ENCODE data around the gene PPP1R13B. TPM values are rescaled to one million over a fixed set of nuclear protein-coding genes. Genes with fewer than 3 reads are reported as not detected.

The PPP1R13B gene
- total RNA-seq, 1 experiment from 2014 or later: 10.3 TPM

- H3K4me3 Mint-ChIP-seq: no peak overlapping the region
- H3K27me3 Mint-ChIP-seq (ENCODE audit: low read depth): no peaks in the 10 kb centered on the region
- DNase-seq (ENCODE audit: low spot score): no peak
- no peak for ATAC-seq
- no peaks in the 10 kb centered on the region for H3K4me1 Mint-ChIP-seq
- H3K27ac Mint-ChIP-seq: no peak overlapping the region
- TF ChIP-seq ZNF396 (CRISPR knock-in tag; IDR thresholded peaks at IDR 0.05; ENCODE audit: borderline replicate concordance) (no peak), ATF1 (CRISPR knock-in tag; IDR thresholded peaks at IDR 0.05) (no peak), PREB (CRISPR knock-in tag; IDR thresholded peaks at IDR 0.05; ENCODE audit: borderline replicate concordance) (no peak), MYBL2 (CRISPR knock-in tag; IDR thresholded peaks at IDR 0.05) (no peak), ZNF317 (CRISPR knock-in tag; IDR thresholded peaks at IDR 0.05; ENCODE audit: borderline replicate concordance, low read depth) (no peak), OVOL2 (CRISPR knock-in tag; IDR thresholded peaks at IDR 0.05; ENCODE audit: borderline replicate concordance) (no peak), JAZF1 (CRISPR knock-in tag; IDR thresholded peaks at IDR 0.05) (no peak), ZNF121 (CRISPR knock-in tag; IDR thresholded peaks at IDR 0.05) (no peak), ZNF232 (CRISPR knock-in tag; IDR thresholded peaks at IDR 0.05) (no peak)
- TF ChIP-seq, protein P1, sequence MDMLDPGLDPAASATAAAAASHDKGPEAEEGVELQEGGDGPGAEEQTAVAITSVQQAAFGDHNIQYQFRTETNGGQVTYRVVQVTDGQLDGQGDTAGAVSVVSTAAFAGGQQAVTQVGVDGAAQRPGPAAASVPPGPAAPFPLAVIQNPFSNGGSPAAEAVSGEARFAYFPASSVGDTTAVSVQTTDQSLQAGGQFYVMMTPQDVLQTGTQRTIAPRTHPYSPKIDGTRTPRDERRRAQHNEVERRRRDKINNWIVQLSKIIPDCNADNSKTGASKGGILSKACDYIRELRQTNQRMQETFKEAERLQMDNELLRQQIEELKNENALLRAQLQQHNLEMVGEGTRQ (CRISPR knock-in tag; IDR thresholded peaks at IDR 0.05): no peak
- peaks cover 12% of the 10 kb centered on the region for H3K36me3 Mint-ChIP-seq
- POLR2A ChIA-PET: no interaction called here
- H3K9me3 Mint-ChIP-seq: no peaks in the 10 kb centered on the region
- CTCF ChIA-PET: interaction anchor here (0.9 kb wide), 1 partner anchor 83 kb away, joined by 3 read pairs; no protein-coding TSS in a partner anchor
Observed at GRCh38 chr14:103726474-103726873, 120.9 kb downstream of the PPP1R13B start.

GRCh38 chr14:103725739-103726395 lies 121.5 kb downstream of the PPP1R13B start:
- no peak overlapping the region for H3K27ac Mint-ChIP-seq
- no peaks in the 10 kb centered on the region for H3K27me3 Mint-ChIP-seq (ENCODE audit: low read depth)
- ChIA-PET CTCF (no interaction called here), POLR2A (no interaction called here)
- no peaks in the 10 kb centered on the region for H3K9me3 Mint-ChIP-seq
- no peak for ATAC-seq
- no peak for DNase-seq (ENCODE audit: low spot score)
- H3K36me3 Mint-ChIP-seq: peaks cover 12% of the 10 kb centered on the region
- no peaks in the 10 kb centered on the region; the same call in 1 of the 2 replicates for H3K4me1 Mint-ChIP-seq
- TF ChIP-seq, protein P2, sequence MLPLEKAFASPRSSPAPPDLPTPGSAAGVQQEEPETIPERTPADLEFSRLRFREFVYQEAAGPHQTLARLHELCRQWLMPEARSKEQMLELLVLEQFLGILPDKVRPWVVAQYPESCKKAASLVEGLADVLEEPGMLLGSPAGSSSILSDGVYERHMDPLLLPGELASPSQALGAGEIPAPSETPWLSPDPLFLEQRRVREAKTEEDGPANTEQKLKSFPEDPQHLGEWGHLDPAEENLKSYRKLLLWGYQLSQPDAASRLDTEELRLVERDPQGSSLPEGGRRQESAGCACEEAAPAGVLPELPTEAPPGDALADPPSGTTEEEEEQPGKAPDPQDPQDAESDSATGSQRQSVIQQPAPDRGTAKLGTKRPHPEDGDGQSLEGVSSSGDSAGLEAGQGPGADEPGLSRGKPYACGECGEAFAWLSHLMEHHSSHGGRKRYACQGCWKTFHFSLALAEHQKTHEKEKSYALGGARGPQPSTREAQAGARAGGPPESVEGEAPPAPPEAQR (CRISPR knock-in tag; IDR thresholded peaks at IDR 0.05): no peak
- no peak for TF ChIP-seq SMAD4 (CRISPR knock-in tag; IDR thresholded peaks at IDR 0.05)
- H3K4me3 Mint-ChIP-seq: no peak overlapping the region

DNA sequence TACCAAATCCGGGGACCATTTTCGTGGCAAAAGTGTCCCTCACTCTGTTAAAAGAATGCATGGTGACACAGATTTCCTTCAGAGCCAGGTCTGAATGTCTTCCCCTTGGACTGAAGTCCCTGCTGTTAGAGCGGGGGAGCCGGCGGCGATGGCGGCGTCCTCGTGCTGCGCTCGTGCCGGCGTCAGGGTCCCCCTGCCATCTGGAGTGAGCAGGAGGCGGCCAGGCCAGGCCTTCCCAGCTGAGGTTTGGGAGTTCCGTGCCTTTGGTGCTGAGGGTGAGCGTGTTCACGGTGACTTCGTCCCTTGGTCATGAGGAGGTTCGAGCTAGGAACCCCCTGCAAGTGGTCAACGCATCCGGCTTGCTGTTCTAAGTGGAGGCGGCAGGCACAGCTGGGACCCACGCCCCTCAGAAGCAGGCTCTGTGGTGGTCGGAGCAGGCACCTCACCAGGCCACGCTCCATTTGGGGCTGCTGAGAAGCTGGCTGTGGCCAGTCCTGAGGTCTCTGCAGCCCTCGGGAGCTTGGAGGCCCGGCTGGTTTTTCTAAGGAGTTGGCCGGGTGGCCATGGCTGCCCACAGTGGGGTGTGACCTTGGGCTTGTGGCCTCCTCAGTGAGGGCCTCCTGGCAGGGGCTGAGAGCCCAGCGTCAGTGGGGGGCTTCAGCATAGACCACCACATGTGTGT lies 122.2 kb downstream of the PPP1R13B start:
- Mint-ChIP-seq H3K36me3 (peaks cover 12% of the 10 kb centered on the region), H3K27ac (no peak overlapping the region), H3K4me3 (no peak overlapping the region), H3K9me3 (no peaks in the 10 kb centered on the region), H3K4me1 (no peaks in the 10 kb centered on the region; the same call in 1 of the 2 replicates), H3K27me3 (ENCODE audit: low read depth) (no peaks in the 10 kb centered on the region)
- no peak for DNase-seq (ENCODE audit: low spot score)
- ChIA-PET POLR2A (no interaction called here), CTCF (no interaction called here)
- TF ChIP-seq, protein P3, sequence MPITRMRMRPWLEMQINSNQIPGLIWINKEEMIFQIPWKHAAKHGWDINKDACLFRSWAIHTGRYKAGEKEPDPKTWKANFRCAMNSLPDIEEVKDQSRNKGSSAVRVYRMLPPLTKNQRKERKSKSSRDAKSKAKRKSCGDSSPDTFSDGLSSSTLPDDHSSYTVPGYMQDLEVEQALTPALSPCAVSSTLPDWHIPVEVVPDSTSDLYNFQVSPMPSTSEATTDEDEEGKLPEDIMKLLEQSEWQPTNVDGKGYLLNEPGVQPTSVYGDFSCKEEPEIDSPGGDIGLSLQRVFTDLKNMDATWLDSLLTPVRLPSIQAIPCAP (CRISPR knock-in tag; IDR thresholded peaks at IDR 0.05): no peak
- no peak for TF ChIP-seq ZMAT4 (CRISPR knock-in tag; IDR thresholded peaks at IDR 0.05)
- ATAC-seq: no peak

All from WTC11 (cell line).